VCaP (cell line): Measurements from ENCODE around the gene LHX3.

Experiments
- H3K27ac ChIP-seq: fragments of 450-650 bp; 2 replicates; pipeline ENCODE4 v1.5.1; 2017
- CTCF ChIP-seq: fragments of 450-650 bp; conservative IDR thresholded peaks from 2 replicates; pipeline ENCODE4 v1.5.1; 2017; ENCODE audit warnings: mild to moderate bottlenecking, moderate library complexity

Gene LHX3

GRCh38 chr9:136222906-136223285, 18.0 kb upstream of the LHX3 start:
- no peak overlapping the region for H3K27ac ChIP-seq

GRCh38 chr9:136222166-136222905, 17.4 kb upstream of the LHX3 start:
- H3K27ac ChIP-seq = no peak overlapping the region
- no peak for TF ChIP-seq CTCF

More at GRCh38 chr9:136222906-136223285, 18.0 kb upstream of the LHX3 start:
- TF ChIP-seq CTCF = no peak

GRCh38 chr9:136220017-136220729, 15.2 kb upstream of the LHX3 start:
- no peak for TF ChIP-seq CTCF
- H3K27ac ChIP-seq = no peak overlapping the region

- no peak for TF ChIP-seq CTCF
- no peak overlapping the region for H3K27ac ChIP-seq
These were observed 14.3 kb upstream of the LHX3 start for GRCh38 chr9:136219276-136219675.

GRCh38 chr9:136218673-136219072, 13.7 kb upstream of the LHX3 start:
- no peak overlapping the region for H3K27ac ChIP-seq
- TF ChIP-seq CTCF = no peak

GRCh38 chr9:136218271-136218670, 13.3 kb upstream of the LHX3 start:
- no peak overlapping the region for H3K27ac ChIP-seq
- TF ChIP-seq CTCF = no peak

- H3K27ac ChIP-seq = no peak overlapping the region
- no peak for TF ChIP-seq CTCF
These were observed 11.8 kb upstream of the LHX3 start for GRCh38 chr9:136216541-136217244.
